ENCODE data around the gene MAD1L1. TPM values are rescaled to one million over a fixed set of nuclear protein-coding genes. Genes with fewer than 3 reads are reported as not detected.

Gene MAD1L1
- total RNA-seq, 1 experiment from 2014 or later, result 43.8 TPM

GRCh38 chr7:2208712-2209111 lies 24.0 kb downstream of the MAD1L1 start:
- Mint-ChIP-seq H3K4me1 (no peaks in the 10 kb centered on the region), H3K4me3 (no peak overlapping the region), H3K36me3 (peaks cover 58% of the 10 kb centered on the region), H3K27ac (peak overlapping the region; percentile 81), H3K9me3 (peaks cover 6% of the 10 kb centered on the region), H3K27me3 (ENCODE audit: low read depth) (no peaks in the 10 kb centered on the region)
- CTCF ChIA-PET, result interaction anchor here (1.2 to 2.1 kb wide), 5 partner anchors 23 to 325 kb away, joined by 3 to 10 read pairs (median 7); partner anchors contain the start of gene MAD1L1
- ATAC-seq (no peak), DNase-seq (ENCODE audit: low spot score) (no peak)
- POLR2A ChIA-PET, result no interaction called here
- no peak for TF ChIP-seq ELF4 (CRISPR knock-in tag; IDR thresholded peaks at IDR 0.05; ENCODE audit: low read depth)
- TF ChIP-seq FOXK1 (CRISPR knock-in tag; IDR thresholded peaks at IDR 0.05), result no peak
- no peak for TF ChIP-seq SP1 (CRISPR knock-in tag; conservative IDR thresholded peaks at IDR 0.05)
- no peak for TF ChIP-seq NFATC4 (CRISPR knock-in tag; IDR thresholded peaks at IDR 0.05)
- no peak for TF ChIP-seq ARID4B (CRISPR knock-in tag; IDR thresholded peaks at IDR 0.05; ENCODE audit: borderline replicate concordance)
- TF ChIP-seq ATF6 (CRISPR knock-in tag; IDR thresholded peaks at IDR 0.05), result no peak
- TF ChIP-seq CBFB (CRISPR knock-in tag; IDR thresholded peaks at IDR 0.05; ENCODE audit: low read depth), result no peak
- no peak for TF ChIP-seq ZNF281 (CRISPR knock-in tag; IDR thresholded peaks at IDR 0.05)
- TF ChIP-seq ZNF317 (CRISPR knock-in tag; IDR thresholded peaks at IDR 0.05; ENCODE audit: borderline replicate concordance, low read depth), result no peak
- TF ChIP-seq ZNF219 (CRISPR knock-in tag; IDR thresholded peaks at IDR 0.05; ENCODE audit: borderline replicate concordance), result no peak
- TF ChIP-seq ZNF671 (CRISPR knock-in tag; IDR thresholded peaks at IDR 0.05), result no peak
- no peak for TF ChIP-seq MLX (CRISPR knock-in tag; IDR thresholded peaks at IDR 0.05)
- no peak for TF ChIP-seq KAT7 (CRISPR knock-in tag; IDR thresholded peaks at IDR 0.05; ENCODE audit: borderline replicate concordance)
- no peak for TF ChIP-seq CREB1 (CRISPR knock-in tag; IDR thresholded peaks at IDR 0.05)

- peaks cover 31% of the 10 kb centered on the region for H3K36me3 Mint-ChIP-seq
- ATAC-seq, result no peak
- peak overlapping the region; percentile 51; the same call in 1 of the 2 replicates for H3K27ac Mint-ChIP-seq
- ChIA-PET CTCF (interaction anchor here (0.7 kb wide), 1 partner anchor 63 kb away, joined by 6 read pairs; no protein-coding TSS in a partner anchor), POLR2A (no interaction called here)
- no peaks in the 10 kb centered on the region for H3K9me3 Mint-ChIP-seq
- H3K27me3 Mint-ChIP-seq (ENCODE audit: low read depth), result no peaks in the 10 kb centered on the region
- no peak overlapping the region for H3K4me3 Mint-ChIP-seq
- DNase-seq (ENCODE audit: low spot score), result peak; percentile 5
- H3K4me1 Mint-ChIP-seq, result no peaks in the 10 kb centered on the region
- no peak for TF ChIP-seq EMX1 (CRISPR knock-in tag; IDR thresholded peaks at IDR 0.05)
- no peak for TF ChIP-seq ATF1 (CRISPR knock-in tag; IDR thresholded peaks at IDR 0.05)
- no peak for TF ChIP-seq PRDM15 (CRISPR knock-in tag; IDR thresholded peaks at IDR 0.05)
- TF ChIP-seq ELF4 (CRISPR knock-in tag; IDR thresholded peaks at IDR 0.05; ENCODE audit: low read depth), result no peak
- TF ChIP-seq ZSCAN18 (CRISPR knock-in tag; IDR thresholded peaks at IDR 0.05), result no peak
Measured at GRCh38 chr7:2205036-2205780, 27.5 kb downstream of the MAD1L1 start.
